ENCODE data around the gene EPHA7. TPM values are rescaled to one million over a fixed set of nuclear protein-coding genes. Genes with fewer than 3 reads are reported as not detected.

EPHA7 gene
- total RNA-seq, 5 donors from 2014 or later (not counting 1 experiment from before 2014, with no cell fraction given) = 0.06 TPM; not detected in 4

DNA sequence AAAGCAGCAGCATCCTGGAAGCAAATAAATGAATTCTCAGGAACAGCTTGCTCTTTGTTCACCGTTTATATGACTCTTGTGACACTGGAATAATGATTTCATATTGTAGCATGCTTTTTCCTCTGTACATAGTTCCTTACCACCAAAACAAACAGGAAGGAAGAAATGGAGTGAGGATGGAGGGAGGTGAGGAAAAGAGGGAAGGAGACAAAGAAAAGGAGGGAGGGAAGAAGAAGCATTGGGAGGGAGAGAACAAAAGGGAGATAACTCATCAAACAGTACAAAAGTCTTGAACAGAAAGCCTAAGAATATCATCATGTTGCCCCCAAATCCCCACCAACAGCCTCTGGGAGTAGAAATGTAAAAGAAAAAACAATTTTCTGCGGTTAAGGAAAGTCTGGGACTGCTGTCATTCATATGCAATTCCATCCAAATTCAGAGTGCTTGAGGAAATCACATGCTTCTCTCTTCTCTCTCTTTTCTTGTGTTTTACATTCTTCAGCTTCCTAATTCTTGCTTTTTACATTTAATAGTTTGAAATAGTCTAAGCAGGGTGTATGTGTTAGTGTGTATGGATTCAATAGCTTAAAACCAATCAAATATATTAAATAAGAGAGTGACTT, 81.5 kb downstream of the EPHA7 start:
- Mint-ChIP-seq H3K36me3 (no peaks in the 10 kb centered on the region), H3K27ac (no peak overlapping the region), H3K9me3 (peaks cover 0 to 10% (median 6%) of the 10 kb centered on the region in 3 donors), H3K4me3 (no peak overlapping the region), H3K4me1 (no peaks in the 10 kb centered on the region), H3K27me3 (no peaks in the 10 kb centered on the region)
- Histone ChIP-seq H3K27me3 (replicated peaks in 1 of 2; ENCODE audit: control insufficient read depth in 2 of 2, extremely low read depth in 1 of 2, insufficient read depth in 2 of 2, low read length in 1 of 2) (no peaks in the 10 kb centered on the region), H3K36me3 (ENCODE audit: control insufficient read depth in 2 of 2, extremely low read depth in 1 of 2, insufficient read depth in 1 of 2, low read length in 1 of 2) (no peaks in the 10 kb centered on the region), H3K4me1 (ENCODE audit: control insufficient read depth in 1 of 2, extremely low read depth in 1 of 2, insufficient read depth in 2 of 2, low read length in 2 of 2) (no peaks in the 10 kb centered on the region), H3K4me3 (ENCODE audit: control insufficient read depth in 1 of 2, extremely low read depth in 1 of 2, low read length in 1 of 2) (no peak overlapping the region), H3K27ac (ENCODE audit: low read length) (no peak overlapping the region), H3K9me3 (no peaks in the 10 kb centered on the region)
- no CpG with 5 or more reads among the region's 2 CpGs for WGBS (ENCODE audit: insufficient coverage)
- CTCF ChIA-PET = no interaction called here
- ATAC-seq (replicated peaks in 1 of 4) (no peak), DNase-seq (no peak)
- POLR2A ChIA-PET = no interaction called here

GRCh38 chr6:93337014-93337413, 82.3 kb downstream of the EPHA7 start:
- POLR2A ChIA-PET = no interaction called here
- WGBS (ENCODE audit: insufficient coverage) = no CpG with 5 or more reads among the region's 1 CpG
- Mint-ChIP-seq H3K9me3 (peaks cover 0 to 11% (median 6%) of the 10 kb centered on the region in 3 donors), H3K4me3 (no peak overlapping the region), H3K27ac (no peak overlapping the region), H3K36me3 (no peaks in the 10 kb centered on the region), H3K4me1 (no peaks in the 10 kb centered on the region), H3K27me3 (no peaks in the 10 kb centered on the region)
- CTCF ChIA-PET = no interaction called here
- Histone ChIP-seq H3K4me3 (ENCODE audit: control insufficient read depth in 1 of 2, extremely low read depth in 1 of 2, low read length in 1 of 2) (no peak overlapping the region), H3K4me1 (ENCODE audit: control insufficient read depth in 1 of 2, extremely low read depth in 1 of 2, insufficient read depth in 2 of 2, low read length in 2 of 2) (no peaks in the 10 kb centered on the region), H3K9me3 (no peaks in the 10 kb centered on the region), H3K27me3 (replicated peaks in 1 of 2; ENCODE audit: control insufficient read depth in 2 of 2, extremely low read depth in 1 of 2, insufficient read depth in 2 of 2, low read length in 1 of 2) (no peaks in the 10 kb centered on the region), H3K27ac (ENCODE audit: low read length) (no peak overlapping the region), H3K36me3 (ENCODE audit: control insufficient read depth in 2 of 2, extremely low read depth in 1 of 2, insufficient read depth in 1 of 2, low read length in 1 of 2) (no peaks in the 10 kb centered on the region)
- ATAC-seq (replicated peaks in 1 of 4) = no peak
- no peak for DNase-seq

DNA sequence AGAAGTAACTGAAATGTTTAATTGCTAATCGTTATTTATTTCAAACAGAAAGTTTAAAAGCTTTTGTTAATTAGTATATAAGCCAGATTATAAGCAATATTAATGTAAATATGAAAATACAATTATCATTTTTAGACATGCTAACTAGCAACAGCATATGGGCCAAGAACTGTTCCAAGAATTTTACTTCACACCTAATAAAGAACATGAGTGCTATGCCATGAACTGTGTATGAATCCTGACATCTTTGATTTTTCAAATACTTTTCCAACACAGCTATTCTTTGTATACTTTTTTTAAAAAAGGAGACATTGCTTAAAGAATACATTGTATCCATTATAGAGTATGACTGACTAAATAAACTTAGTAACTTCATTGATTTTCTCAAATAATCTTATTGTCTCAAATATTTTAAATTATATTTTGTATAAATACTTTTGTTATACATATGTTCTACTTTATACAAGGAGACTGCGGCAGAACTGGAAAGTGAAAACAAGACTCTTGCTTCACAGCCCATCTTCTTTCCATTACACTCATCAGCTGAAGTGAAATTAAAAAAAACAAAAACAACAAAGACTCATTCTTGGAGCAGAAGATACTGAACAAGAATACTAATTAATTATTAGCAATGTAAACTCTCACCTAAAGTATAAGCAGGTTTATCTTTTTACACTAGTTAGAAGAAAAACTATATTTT, 89.9 kb downstream of the EPHA7 start:
- no peaks in the 10 kb centered on the region for H3K27me3 ChIP-seq (replicated peaks in 1 of 2; ENCODE audit: control insufficient read depth in 2 of 2, extremely low read depth in 1 of 2, insufficient read depth in 2 of 2, low read length in 1 of 2)
- no peak overlapping the region for H3K27ac Mint-ChIP-seq

GRCh38 chr6:93327857-93328256, 91.5 kb downstream of the EPHA7 start:
- H3K27me3 Mint-ChIP-seq = no peaks in the 10 kb centered on the region
- Histone ChIP-seq H3K4me1 (ENCODE audit: control insufficient read depth in 1 of 2, extremely low read depth in 1 of 2, insufficient read depth in 2 of 2, low read length in 2 of 2) (no peaks in the 10 kb centered on the region), H3K36me3 (ENCODE audit: control insufficient read depth in 2 of 2, extremely low read depth in 1 of 2, insufficient read depth in 1 of 2, low read length in 1 of 2) (no peaks in the 10 kb centered on the region), H3K27ac (ENCODE audit: low read length) (no peak overlapping the region), H3K9me3 (no peaks in the 10 kb centered on the region), H3K27me3 (replicated peaks in 1 of 2; ENCODE audit: control insufficient read depth in 2 of 2, extremely low read depth in 1 of 2, insufficient read depth in 2 of 2, low read length in 1 of 2) (no peaks in the 10 kb centered on the region), H3K4me3 (ENCODE audit: control insufficient read depth in 1 of 2, extremely low read depth in 1 of 2, low read length in 1 of 2) (no peak overlapping the region)
- POLR2A ChIA-PET = no interaction called here
- DNase-seq = no peak
- no peak overlapping the region for H3K27ac Mint-ChIP-seq
- H3K36me3 Mint-ChIP-seq = no peaks in the 10 kb centered on the region
- no peak for ATAC-seq (replicated peaks in 1 of 4)
- WGBS (ENCODE audit: insufficient coverage) = 57% methylated on average over 1 of the region's 3 CpGs
- H3K4me3 Mint-ChIP-seq = no peak overlapping the region
- CTCF ChIA-PET = no interaction called here
- no peaks in the 10 kb centered on the region for H3K4me1 Mint-ChIP-seq
- H3K9me3 Mint-ChIP-seq = peaks cover 9 to 16% (median 14%) of the 10 kb centered on the region in 3 donors

More for the DNA sequence above, 89.9 kb downstream of the EPHA7 start:
- Mint-ChIP-seq H3K27me3 (no peaks in the 10 kb centered on the region), H3K9me3 (peaks cover 9 to 22% (median 16%) of the 10 kb centered on the region in 3 donors), H3K4me1 (no peaks in the 10 kb centered on the region), H3K4me3 (no peak overlapping the region), H3K36me3 (no peaks in the 10 kb centered on the region)
- no peak for DNase-seq
- ATAC-seq (replicated peaks in 1 of 4) = no peak
- H3K36me3 ChIP-seq (ENCODE audit: control insufficient read depth in 2 of 2, extremely low read depth in 1 of 2, insufficient read depth in 1 of 2, low read length in 1 of 2) = no peaks in the 10 kb centered on the region
- WGBS (ENCODE audit: insufficient coverage) = no CpG with 5 or more reads among the region's 2 CpGs
- ChIA-PET CTCF (no interaction called here), POLR2A (no interaction called here)
- H3K4me1 ChIP-seq (ENCODE audit: control insufficient read depth in 1 of 2, extremely low read depth in 1 of 2, insufficient read depth in 2 of 2, low read length in 2 of 2) = no peaks in the 10 kb centered on the region
- H3K27ac ChIP-seq (ENCODE audit: low read length) = no peak overlapping the region
- H3K9me3 ChIP-seq = no peaks in the 10 kb centered on the region
- H3K4me3 ChIP-seq (ENCODE audit: control insufficient read depth in 1 of 2, extremely low read depth in 1 of 2, low read length in 1 of 2) = no peak overlapping the region

GRCh38 chr6:93325761-93326160, 93.6 kb downstream of the EPHA7 start:
- no peaks in the 10 kb centered on the region for H3K36me3 Mint-ChIP-seq
- Histone ChIP-seq H3K27me3 (replicated peaks in 1 of 2; ENCODE audit: control insufficient read depth in 2 of 2, extremely low read depth in 1 of 2, insufficient read depth in 2 of 2, low read length in 1 of 2) (no peaks in the 10 kb centered on the region), H3K36me3 (ENCODE audit: control insufficient read depth in 2 of 2, extremely low read depth in 1 of 2, insufficient read depth in 1 of 2, low read length in 1 of 2) (no peaks in the 10 kb centered on the region), H3K4me1 (ENCODE audit: control insufficient read depth in 1 of 2, extremely low read depth in 1 of 2, insufficient read depth in 2 of 2, low read length in 2 of 2) (no peaks in the 10 kb centered on the region), H3K27ac (ENCODE audit: low read length) (no peak overlapping the region), H3K9me3 (no peaks in the 10 kb centered on the region), H3K4me3 (ENCODE audit: control insufficient read depth in 1 of 2, extremely low read depth in 1 of 2, low read length in 1 of 2) (no peak overlapping the region)
- no peak overlapping the region for H3K27ac Mint-ChIP-seq
- no peak for DNase-seq
- ChIA-PET CTCF (no interaction called here), POLR2A (no interaction called here)
- no peak overlapping the region for H3K4me3 Mint-ChIP-seq
- ATAC-seq (replicated peaks in 1 of 4) = no peak
- peaks cover 9 to 15% (median 14%) of the 10 kb centered on the region in 3 donors for H3K9me3 Mint-ChIP-seq
- WGBS (ENCODE audit: insufficient coverage) = no CpG with 5 or more reads among the region's 3 CpGs
- H3K27me3 Mint-ChIP-seq = no peaks in the 10 kb centered on the region
- no peaks in the 10 kb centered on the region for H3K4me1 Mint-ChIP-seq

DNA sequence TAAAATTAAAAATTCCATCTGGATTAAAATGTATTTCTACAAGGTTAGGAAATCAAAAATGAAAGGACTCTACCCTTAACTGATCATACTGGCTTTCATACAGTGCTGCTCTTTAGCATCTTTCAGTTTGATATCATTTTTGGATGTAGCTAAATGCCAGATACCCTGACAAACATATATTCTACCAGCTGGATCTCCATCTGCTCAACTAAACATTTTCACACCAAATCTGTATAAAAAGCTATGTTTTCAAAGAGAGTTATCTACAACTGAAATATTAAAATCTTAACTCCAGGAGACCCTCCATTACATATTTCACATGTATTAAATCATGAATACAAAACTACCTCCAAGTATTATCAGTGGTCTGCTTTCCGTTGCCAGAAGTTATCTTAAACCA, 95.7 kb downstream of the EPHA7 start:
- ATAC-seq (replicated peaks in 1 of 4) (no peak), DNase-seq (no peak)
- Mint-ChIP-seq H3K36me3 (no peaks in the 10 kb centered on the region), H3K9me3 (peaks cover 9 to 10% (median 10%) of the 10 kb centered on the region in 3 donors), H3K4me3 (no peak overlapping the region), H3K27ac (no peak overlapping the region), H3K27me3 (no peaks in the 10 kb centered on the region), H3K4me1 (no peaks in the 10 kb centered on the region)
- H3K36me3 ChIP-seq (ENCODE audit: control insufficient read depth in 2 of 2, extremely low read depth in 1 of 2, insufficient read depth in 1 of 2, low read length in 1 of 2) = no peaks in the 10 kb centered on the region
- H3K9me3 ChIP-seq = no peaks in the 10 kb centered on the region
- ChIA-PET CTCF (no interaction called here), POLR2A (no interaction called here)
- WGBS (ENCODE audit: insufficient coverage) = no CpG with 5 or more reads among the region's 1 CpG
- no peaks in the 10 kb centered on the region for H3K4me1 ChIP-seq (ENCODE audit: control insufficient read depth in 1 of 2, extremely low read depth in 1 of 2, insufficient read depth in 2 of 2, low read length in 2 of 2)
- no peak overlapping the region for H3K4me3 ChIP-seq (ENCODE audit: control insufficient read depth in 1 of 2, extremely low read depth in 1 of 2, low read length in 1 of 2)
- no peaks in the 10 kb centered on the region for H3K27me3 ChIP-seq (replicated peaks in 1 of 2; ENCODE audit: control insufficient read depth in 2 of 2, extremely low read depth in 1 of 2, insufficient read depth in 2 of 2, low read length in 1 of 2)
- H3K27ac ChIP-seq (ENCODE audit: low read length) = no peak overlapping the region
